PC-3 (cell line): ENCODE data around the gene CSRP3.

Source experiments
- EZH2 ChIP-seq: fragments of 300-600 bp; sonication (generic); IDR thresholded peaks from one replicate; pipeline ENCODE4 v1.6.1; 2017; ENCODE audit warnings: antibody characterized with exemption, mild to moderate bottlenecking, low read length; ENCODE audit not compliant: unreplicated experiment
- EZH2phosphoT487 ChIP-seq: fragments of 300-600 bp; sonication (generic); IDR thresholded peaks from 2 replicates; pipeline ENCODE4 v1.6.1; 2018; ENCODE audit warnings: mild to moderate bottlenecking, antibody characterized with exemption, low read length, borderline replicate concordance
- TF ChIP-seq, protein P1 (sequence below): fragments of 300-600 bp; sonication (generic); conservative IDR thresholded peaks from 2 replicates; pipeline ENCODE4 v1.5.1; 2017; ENCODE audit warnings: antibody characterized with exemption, low read depth, mild to moderate bottlenecking, low read length

DNA sequence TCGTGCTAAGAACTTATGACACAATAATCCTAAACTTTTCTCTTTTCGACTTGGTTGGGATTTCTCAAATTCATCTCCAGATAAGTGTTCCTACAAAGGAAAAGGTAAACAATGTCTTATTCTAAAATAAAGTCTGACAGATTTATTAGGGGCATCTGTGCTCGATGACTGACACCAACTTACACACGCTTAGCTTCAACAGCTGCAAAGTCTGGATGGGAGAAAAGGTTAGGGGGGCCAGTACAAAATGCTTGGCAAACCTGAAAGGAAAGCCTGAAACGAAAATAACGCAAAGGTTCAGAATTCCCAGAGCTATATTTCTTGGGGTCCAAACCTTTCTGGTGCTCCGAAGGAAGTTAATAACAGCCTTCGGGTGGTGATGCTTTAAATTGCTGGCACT, 35.6 kb upstream of the CSRP3 start:
- no peak for TF ChIP-seq EZH2
- TF ChIP-seq, protein P1, sequence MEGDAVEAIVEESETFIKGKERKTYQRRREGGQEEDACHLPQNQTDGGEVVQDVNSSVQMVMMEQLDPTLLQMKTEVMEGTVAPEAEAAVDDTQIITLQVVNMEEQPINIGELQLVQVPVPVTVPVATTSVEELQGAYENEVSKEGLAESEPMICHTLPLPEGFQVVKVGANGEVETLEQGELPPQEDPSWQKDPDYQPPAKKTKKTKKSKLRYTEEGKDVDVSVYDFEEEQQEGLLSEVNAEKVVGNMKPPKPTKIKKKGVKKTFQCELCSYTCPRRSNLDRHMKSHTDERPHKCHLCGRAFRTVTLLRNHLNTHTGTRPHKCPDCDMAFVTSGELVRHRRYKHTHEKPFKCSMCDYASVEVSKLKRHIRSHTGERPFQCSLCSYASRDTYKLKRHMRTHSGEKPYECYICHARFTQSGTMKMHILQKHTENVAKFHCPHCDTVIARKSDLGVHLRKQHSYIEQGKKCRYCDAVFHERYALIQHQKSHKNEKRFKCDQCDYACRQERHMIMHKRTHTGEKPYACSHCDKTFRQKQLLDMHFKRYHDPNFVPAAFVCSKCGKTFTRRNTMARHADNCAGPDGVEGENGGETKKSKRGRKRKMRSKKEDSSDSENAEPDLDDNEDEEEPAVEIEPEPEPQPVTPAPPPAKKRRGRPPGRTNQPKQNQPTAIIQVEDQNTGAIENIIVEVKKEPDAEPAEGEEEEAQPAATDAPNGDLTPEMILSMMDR: no peak
- TF ChIP-seq EZH2phosphoT487: no peak
